HG02610 (cell line): ENCODE data around the gene CTR9.

Experiments
- ATAC-seq: cut with Tn5 transposase; IDR thresholded peaks from one replicate; pipeline ENCODE4 v1.9.1; 2021; ENCODE audit warnings: mild to moderate bottlenecking, moderate library complexity; ENCODE audit not compliant: unreplicated experiment

CTR9 gene

DNA sequence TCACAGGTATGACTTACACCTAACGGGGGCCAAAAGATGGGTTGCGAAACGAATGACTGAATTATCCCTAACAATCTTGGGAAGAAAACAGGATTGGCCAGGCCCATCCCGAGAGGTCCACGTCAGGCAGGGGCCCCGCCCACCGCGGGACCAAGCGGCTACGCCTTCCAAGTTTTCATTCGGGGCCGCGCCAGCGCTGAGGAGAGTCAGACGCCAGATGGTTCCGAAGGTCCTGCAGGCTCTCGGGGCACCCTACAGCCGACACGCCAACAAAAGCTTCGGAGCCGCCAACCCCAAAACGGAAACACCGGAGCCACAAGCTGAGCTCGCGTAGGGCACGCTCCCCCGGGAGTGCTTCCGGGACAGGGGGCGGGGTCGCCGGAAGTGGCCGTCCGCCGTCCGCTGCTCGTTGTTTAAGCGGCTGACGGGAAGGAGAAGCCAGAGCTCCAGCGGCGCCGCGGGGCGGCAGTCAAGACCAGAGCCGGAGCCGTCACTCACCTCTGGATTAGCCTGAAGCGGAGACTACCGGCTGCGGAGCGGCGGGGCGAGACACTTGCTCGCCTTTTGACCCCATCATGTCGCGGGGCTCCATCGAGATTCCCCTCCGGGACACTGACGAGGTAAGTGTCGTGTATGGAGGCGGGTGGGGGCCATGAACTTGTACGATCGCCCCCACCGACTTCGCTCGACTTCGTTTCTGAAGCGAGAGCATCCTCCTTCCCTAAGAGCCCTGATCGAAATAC is at the start of gene CTR9:
TSS of gene CTR9 (plus strand) at position 409 of the 743 bp plus-strand sequence. CDS start at position 576, 167 bp downstream.
- peak; percentile 90 for ATAC-seq

GRCh38 chr11:10701982-10702381 is 49.1 kb upstream of the CTR9 start:
- ATAC-seq, result no peak

GRCh38 chr11:10708131-10708530 is 42.9 kb upstream of the CTR9 start:
- ATAC-seq, result no peak

DNA sequence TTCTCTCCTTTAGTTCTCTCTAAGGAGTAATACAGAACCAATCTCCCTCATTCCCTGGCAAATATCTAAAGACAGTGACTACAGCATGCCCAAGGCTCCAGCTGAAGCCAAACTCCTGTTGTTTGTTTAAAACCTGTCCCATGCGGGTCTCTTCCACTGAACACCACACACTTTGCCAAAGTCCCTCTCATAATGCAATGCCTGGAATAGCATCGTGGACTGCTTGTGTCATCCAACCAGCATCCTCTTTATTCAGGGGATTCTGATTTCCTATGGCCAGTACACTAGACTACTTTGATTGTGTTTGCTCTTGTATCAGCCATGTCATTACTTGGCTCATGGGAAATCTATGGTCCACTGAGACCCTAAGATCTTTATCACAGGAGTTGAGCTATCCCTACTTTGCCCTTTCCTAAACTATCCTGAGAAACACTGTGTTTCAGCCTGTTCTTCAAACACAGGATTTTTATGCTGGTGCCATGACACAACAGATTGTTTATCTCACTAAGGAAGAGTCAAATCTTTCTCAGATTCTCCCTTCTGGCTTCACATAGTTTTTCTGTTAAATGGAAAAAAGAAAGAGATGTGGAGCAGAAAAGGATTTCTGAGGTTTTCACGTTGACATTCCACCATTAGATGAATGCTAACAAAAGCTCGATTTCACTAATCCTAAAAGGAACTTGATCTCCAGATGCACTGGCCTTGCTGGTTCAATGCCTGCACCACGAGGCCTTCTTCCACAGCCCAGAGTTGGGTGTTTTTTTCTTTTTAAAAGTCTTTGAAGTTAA is 41.6 kb upstream of the CTR9 start:
- no peak for ATAC-seq

- ATAC-seq, result no peak
Measured at GRCh38 chr11:10715571-10715970, 35.5 kb upstream of the CTR9 start.

GRCh38 chr11:10716122-10716521 is 34.9 kb upstream of the CTR9 start:
- ATAC-seq, result no peak

DNA sequence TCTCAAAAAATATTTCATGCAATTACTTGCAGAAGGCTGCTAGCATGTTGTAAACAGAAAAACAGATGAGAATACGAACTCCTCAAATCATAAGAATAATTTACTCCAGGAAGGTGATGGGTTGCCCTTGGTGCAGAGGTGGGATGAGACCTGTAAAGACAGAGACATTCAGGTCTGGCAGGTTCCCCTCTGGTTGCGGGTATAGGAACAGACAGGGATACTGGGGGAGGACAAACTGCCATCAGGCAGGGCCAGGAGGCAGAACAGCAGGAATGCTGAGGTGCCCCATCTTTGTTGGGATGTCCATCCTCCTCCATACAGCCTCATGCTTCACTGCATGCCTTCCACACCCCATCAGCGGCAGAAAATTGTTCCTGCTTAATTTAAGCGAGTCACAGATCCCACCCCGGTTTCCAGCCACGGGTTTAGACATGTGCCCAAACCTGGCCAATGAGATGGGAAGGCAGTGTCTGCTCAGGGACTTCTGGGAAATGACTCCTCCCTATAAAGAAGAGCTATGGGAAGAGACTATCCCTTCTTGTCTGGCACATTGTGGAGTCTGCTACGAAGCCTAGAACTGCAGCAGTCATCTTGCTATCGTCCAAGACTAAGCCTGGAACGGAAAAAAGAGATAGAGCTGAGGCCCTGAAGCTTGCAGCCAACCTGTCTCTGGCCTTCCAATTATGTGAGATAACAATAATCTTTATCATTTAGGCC is 34.3 kb upstream of the CTR9 start:
- no peak for ATAC-seq

- ATAC-seq, result no peak
Measured at GRCh38 chr11:10719616-10720015, 31.4 kb upstream of the CTR9 start.

DNA sequence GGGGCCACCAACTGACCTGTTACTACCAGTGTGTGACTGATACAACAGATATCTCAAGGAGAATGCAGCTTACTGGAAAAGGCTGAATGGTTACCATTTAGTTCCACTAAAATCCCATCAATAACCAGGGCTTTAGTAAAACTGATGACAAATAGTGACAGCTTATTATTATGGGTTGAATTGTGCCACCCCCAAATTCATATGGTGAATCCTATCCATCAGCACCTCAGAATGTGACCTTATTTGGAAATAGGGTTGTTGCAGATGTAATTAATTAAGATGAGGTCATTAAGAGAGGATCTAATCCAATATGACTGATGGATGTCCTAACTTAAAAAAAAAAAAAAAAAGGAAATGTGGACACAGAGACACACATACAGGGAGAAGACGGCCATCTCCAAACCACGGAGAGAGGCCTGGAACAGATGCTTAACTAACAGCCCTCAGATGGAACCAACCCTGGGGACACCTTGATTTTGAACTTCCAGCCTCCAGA is 30.1 kb upstream of the CTR9 start:
- no peak for ATAC-seq

- ATAC-seq, result no peak
Measured at GRCh38 chr11:10722307-10722706, 28.7 kb upstream of the CTR9 start.

GRCh38 chr11:10725114-10725906 is 25.7 kb upstream of the CTR9 start:
- ATAC-seq, result no peak

GRCh38 chr11:10725907-10726253 is 25.2 kb upstream of the CTR9 start:
- ATAC-seq, result no peak

GRCh38 chr11:10727146-10727851 is 23.7 kb upstream of the CTR9 start:
- no peak for ATAC-seq

DNA sequence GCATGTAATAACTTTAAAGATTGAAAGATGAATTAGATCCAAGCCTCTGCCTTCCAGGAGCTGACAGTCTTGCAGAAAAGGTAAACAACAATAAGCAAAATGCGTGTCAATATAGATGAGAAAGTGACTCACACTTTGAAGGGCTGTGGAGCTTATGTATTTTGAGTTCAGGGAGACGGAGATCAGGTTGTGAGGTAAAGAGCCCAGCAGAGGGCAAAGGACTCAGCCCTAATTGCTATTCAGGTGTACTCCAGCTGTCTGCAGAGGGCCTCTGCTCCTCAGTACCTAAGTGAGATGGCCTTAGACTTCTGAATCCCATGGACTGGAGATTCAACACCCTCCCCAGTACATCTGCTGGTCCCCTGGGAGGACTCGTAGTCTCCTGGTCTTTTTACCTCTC is 22.9 kb upstream of the CTR9 start:
- no peak for ATAC-seq

DNA sequence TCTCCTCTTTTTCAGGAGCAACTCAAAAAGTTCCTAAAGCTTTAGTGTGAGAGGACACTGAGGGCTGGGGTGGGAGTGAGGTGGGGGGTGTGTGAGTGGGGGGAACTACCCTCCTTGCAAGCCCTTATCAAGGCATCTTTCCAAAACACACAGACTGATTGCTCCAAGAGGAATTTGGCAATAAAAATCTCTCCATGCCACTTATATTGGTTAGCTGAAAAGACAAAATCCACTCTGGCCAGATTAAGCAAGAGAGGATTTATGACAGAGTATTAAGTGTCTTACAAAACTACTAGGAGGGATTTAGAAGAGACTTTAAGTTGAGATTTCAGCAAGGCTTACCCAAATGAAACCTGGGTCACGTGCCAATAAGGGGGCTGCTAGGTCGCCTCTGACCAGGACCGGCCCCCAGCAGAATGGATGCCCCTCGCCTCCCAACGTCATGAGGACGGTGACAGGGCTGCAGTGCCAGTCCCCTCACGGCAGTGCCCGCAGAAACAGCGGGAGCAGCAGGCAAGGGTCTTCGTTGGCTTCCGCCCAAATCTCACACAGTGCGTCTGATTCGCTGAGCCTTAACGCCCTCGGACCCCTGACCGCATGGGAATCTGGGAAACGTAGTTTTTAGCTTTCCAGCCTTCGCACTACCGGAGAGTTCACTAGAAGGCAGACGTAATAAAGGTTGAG is 22.1 kb upstream of the CTR9 start:
- no peak for ATAC-seq

- ATAC-seq, result no peak
Measured at GRCh38 chr11:10730151-10730550, 20.9 kb upstream of the CTR9 start.

GRCh38 chr11:10731064-10731680 is 19.9 kb upstream of the CTR9 start:
- ATAC-seq, result no peak

DNA sequence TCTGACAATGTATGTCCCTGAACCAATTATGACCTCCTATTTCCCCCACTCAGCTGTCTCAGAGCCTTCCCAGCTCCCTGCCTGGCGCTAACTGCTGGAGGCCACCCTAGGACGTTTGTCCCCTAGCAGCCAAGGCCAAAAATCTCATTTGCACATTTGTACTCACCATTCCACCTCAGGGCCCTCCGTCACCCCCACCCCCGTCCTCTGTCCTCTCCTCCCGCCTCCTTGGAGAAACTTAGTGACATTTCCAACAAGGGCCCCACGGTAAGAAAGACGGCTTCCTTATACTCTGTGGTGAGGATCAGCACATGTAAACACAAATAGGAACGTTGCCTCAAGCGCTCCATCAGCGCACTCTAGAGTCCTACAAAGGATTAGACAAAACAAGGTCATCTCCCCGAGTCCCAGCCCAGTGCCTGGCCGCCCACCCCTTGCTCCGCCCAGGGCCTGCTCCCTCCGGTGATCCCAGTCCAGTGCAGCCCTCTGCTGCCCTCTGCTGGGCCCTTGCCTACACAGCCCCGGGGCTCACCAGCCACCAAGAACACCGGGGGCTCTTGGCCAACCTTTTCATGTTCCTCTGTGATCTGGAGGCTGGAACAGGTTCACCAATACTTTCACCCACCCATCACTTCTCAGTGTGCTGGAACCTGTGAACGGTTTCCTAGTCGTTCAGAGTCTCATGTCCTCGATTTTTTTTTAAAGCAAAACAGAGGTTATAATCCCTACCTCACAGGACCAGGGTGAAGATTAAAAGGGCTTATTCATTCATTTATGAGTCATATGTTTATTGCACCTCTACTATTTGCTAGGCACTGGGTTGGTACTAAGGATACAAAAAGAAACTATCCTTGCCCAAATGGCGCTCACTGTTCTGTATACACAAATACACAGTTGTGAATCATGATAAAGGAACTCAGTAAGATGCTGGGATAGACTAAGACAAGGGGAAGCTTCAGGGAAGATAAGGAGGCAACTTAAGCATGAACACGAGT is 15.3 kb upstream of the CTR9 start:
- peak; percentile 97 for ATAC-seq
